ENCODE data around the gene CNNM4. TPM values are rescaled to one million over a fixed set of nuclear protein-coding genes. Genes with fewer than 3 reads are reported as not detected.

Gene CNNM4
- polyA plus RNA-seq, 4 donors = 1.6 to 30.0 (median 6.8) TPM

DNA sequence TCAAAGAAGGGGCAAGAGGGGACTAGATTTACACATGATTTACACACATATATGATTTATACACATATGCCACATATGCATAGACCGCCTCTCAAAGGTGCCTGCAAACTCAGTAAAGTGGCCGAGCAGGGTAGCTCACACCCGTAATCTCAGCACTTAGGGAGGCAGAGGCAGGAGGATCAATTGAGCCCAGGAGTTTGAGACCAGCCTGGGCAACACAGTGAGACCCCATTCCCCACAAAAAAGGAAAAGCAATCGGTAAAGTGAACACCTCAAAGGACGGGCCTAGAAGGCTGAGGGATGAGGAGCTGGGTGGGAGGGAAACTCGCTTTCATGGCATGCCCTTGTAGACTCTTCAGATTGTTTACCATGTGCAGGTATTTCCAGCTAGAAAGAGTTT lies 92.0 kb downstream of the CNNM4 start:
- Histone ChIP-seq H3K9me3 (ENCODE audit: control insufficient read depth in 2 of 2, insufficient read depth in 1 of 2, low read depth in 1 of 2, low read length in 1 of 2) (no peaks in the 10 kb centered on the region), H3K4me1 (ENCODE audit: control insufficient read depth in 3 of 3, insufficient read depth in 2 of 3, low read depth in 1 of 3, low read length in 2 of 3) (peaks cover 0 to 11% (median 3%) of the 10 kb centered on the region in 3 donors), H3K27me3 (ENCODE audit: control insufficient read depth in 3 of 3, insufficient read depth in 3 of 3, low read length in 3 of 3) (no peaks in the 10 kb centered on the region), H3K36me3 (ENCODE audit: control insufficient read depth in 3 of 3, insufficient read depth in 2 of 3, low read depth in 1 of 3, low read length in 3 of 3) (peaks cover 3 to 39% (median 18%) of the 10 kb centered on the region in 3 donors), H3K4me3 (ENCODE audit: low read depth in 1 of 3, low read length in 3 of 3) (no peak overlapping the region), H3K27ac (ENCODE audit: low read depth in 1 of 3, low read length in 2 of 3) (no peak overlapping the region)
- 94 to 97% (median 97%) methylated on average over 6 of the region's 6 CpGs for WGBS, 3 donors
- DNase-seq (no peak), FAIRE-seq (no peak)

DNA sequence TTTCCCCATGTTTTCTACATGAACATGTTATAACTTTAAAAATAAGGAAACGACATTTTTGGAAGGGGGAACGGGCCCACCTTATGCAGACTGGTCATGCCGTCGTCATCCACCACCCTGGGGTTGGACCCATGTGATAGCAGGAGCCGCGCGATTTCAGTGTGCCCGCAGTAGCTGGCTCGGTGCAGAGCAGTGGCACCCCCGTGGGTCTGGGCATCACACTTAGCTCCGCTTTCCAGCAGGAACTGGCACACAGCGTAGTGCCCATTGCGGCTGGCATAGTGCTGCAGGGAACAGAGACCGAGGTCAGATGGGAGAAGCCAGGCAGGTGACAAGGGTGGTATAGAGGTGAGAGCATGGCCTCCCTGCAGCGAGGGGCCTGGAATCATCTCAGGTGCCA lies 92.6 kb downstream of the CNNM4 start:
- Histone ChIP-seq H3K36me3 (ENCODE audit: control insufficient read depth in 3 of 3, insufficient read depth in 2 of 3, low read depth in 1 of 3, low read length in 3 of 3) (peaks cover 2 to 34% (median 15%) of the 10 kb centered on the region in 3 donors), H3K9me3 (ENCODE audit: control insufficient read depth in 2 of 2, insufficient read depth in 1 of 2, low read depth in 1 of 2, low read length in 1 of 2) (no peaks in the 10 kb centered on the region), H3K27me3 (ENCODE audit: control insufficient read depth in 3 of 3, insufficient read depth in 3 of 3, low read length in 3 of 3) (no peaks in the 10 kb centered on the region), H3K27ac (ENCODE audit: low read depth in 1 of 3, low read length in 2 of 3) (no peak overlapping the region), H3K4me3 (ENCODE audit: low read depth in 1 of 3, low read length in 3 of 3) (no peak overlapping the region), H3K4me1 (ENCODE audit: control insufficient read depth in 3 of 3, insufficient read depth in 2 of 3, low read depth in 1 of 3, low read length in 2 of 3) (peaks cover 0 to 11% (median 3%) of the 10 kb centered on the region in 3 donors)
- 95 to 97% (median 96%) methylated on average over 15 of the region's 15 CpGs for WGBS, 3 donors
- FAIRE-seq (no peak), DNase-seq (no peak)

DNA sequence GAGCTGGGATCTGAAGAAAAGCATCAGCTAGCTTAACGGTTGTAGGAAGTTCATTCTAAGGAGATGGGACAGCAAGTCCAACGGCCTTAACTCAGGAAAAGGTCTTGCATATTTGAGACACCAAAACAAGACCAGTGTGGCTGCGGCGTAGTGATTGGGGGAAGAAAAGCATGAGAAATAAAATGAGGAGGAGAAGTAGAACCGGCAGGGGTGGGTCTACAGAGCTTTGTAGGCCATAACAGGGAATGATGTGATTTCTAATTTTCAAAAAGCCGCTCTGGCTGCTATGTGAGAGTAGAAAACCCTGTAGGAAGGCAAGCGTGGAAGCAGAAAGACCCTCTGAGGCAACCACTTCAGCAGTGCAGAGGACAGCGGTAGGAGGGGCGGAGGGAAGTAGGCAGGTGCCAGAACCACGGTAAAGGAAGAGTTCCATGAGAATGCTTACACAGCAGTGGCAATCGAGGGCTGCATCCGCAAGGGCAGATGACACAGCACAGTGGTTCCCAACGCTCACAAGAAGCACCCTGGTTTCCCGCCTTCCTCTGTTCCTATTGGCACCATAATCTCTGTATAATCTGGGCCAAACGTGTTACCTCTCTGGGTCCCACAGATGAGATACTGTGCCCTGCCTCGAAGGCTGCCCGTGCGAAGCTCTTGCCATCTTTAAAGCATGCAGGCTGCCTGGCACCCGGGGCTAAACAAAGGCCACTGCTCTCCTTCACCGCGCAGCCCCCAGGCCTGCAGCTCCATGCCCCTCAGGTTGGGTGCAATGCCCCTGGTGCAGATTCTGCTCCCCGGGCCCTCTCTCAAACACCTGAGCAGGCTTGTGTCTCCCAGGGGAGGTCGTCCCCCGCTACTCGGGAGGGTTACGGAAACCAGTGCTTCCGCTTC lies 96.3 kb downstream of the CNNM4 start:
- H3K4me1 ChIP-seq (ENCODE audit: control insufficient read depth in 3 of 3, insufficient read depth in 2 of 3, low read depth in 1 of 3, low read length in 2 of 3) = peaks cover 0 to 28% (median 3%) of the 10 kb centered on the region in 3 donors
- H3K9me3 ChIP-seq (ENCODE audit: control insufficient read depth in 2 of 2, insufficient read depth in 1 of 2, low read depth in 1 of 2, low read length in 1 of 2) = no peaks in the 10 kb centered on the region
- H3K4me3 ChIP-seq (ENCODE audit: low read depth in 1 of 3, low read length in 3 of 3) = peak overlapping the region; percentile 69 to 91 (median 72)
- H3K27me3 ChIP-seq (ENCODE audit: control insufficient read depth in 3 of 3, insufficient read depth in 3 of 3, low read length in 3 of 3) = no peaks in the 10 kb centered on the region
- peak overlapping the region; percentile 65 to 87 (median 81) for H3K27ac ChIP-seq (ENCODE audit: low read depth in 1 of 3, low read length in 2 of 3)
- peaks cover 0 to 33% (median 10%) of the 10 kb centered on the region in 3 donors for H3K36me3 ChIP-seq (ENCODE audit: control insufficient read depth in 3 of 3, insufficient read depth in 2 of 3, low read depth in 1 of 3, low read length in 3 of 3)
- whole genome bisulfite sequencing, 3 donors = 12 to 13% (median 13%) methylated on average over 27 of the region's 27 CpGs
- FAIRE-seq = no peak
- peak; percentile 44 to 52 for DNase-seq

DNA sequence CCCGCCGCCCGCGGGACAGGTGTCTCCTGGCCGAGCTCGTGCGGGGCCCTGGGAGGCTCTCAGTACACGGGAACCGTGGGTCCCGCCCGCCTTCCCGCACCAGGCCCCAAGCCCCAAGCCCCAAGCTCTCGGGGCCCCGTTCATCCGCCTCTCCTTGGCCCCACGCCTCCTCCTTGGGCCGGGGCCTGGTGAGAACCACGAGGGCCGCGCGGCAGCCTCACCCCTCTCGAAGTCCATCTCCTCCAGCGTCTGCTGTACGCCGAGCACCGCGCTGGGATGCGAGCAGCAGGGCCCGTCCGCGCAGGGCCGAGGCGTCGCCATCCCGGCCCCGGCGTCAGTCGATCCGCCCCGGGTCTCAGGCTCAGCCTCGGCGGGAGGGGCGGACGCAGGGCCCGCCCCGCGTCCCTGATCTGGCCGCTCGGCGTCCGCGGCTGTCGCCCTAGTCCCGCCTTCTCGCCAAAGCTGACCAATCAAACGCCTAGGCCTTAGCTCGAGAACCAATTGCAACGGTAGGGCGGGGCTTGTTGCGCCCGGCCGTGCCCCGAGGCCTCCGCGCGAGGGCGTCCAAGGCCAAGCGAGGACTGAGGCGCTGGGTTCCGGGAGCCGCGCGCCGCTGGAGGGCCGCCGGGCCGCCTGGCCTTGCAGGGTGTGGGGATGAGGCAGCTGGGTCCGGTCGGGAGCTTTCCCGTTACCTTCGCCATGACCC lies 97.1 kb downstream of the CNNM4 start, which contains the start of gene ANKRD39:
Gene ANKRD39 (minus strand): TSS at position 350 of the 706 bp plus-strand sequence. CDS start 29 bp downstream, at position 321.
- peak within 1 kb of the TSS; percentile 65 to 88 (median 81) for H3K27ac ChIP-seq (ENCODE audit: low read depth in 1 of 3, low read length in 2 of 3)
- peaks cover 0 to 29% (median 3%) of the 10 kb centered on the region in 3 donors for H3K4me1 ChIP-seq (ENCODE audit: control insufficient read depth in 3 of 3, insufficient read depth in 2 of 3, low read depth in 1 of 3, low read length in 2 of 3)
- peaks cover 0 to 30% (median 8%) of the 10 kb centered on the region in 3 donors for H3K36me3 ChIP-seq (ENCODE audit: control insufficient read depth in 3 of 3, insufficient read depth in 2 of 3, low read depth in 1 of 3, low read length in 3 of 3)
- H3K27me3 ChIP-seq (ENCODE audit: control insufficient read depth in 3 of 3, insufficient read depth in 3 of 3, low read length in 3 of 3) = no peaks in the 10 kb centered on the region
- peak within 1 kb of the TSS; percentile 69 to 91 (median 72) for H3K4me3 ChIP-seq (ENCODE audit: low read depth in 1 of 3, low read length in 3 of 3)
- no peaks in the 10 kb centered on the region for H3K9me3 ChIP-seq (ENCODE audit: control insufficient read depth in 2 of 2, insufficient read depth in 1 of 2, low read depth in 1 of 2, low read length in 1 of 2)
- DNase-seq = peak; percentile 99 to 100
- 1% methylated on average over 64 to 81 of the region's 81 CpGs for WGBS, 3 donors
- FAIRE-seq = no peak

DNA sequence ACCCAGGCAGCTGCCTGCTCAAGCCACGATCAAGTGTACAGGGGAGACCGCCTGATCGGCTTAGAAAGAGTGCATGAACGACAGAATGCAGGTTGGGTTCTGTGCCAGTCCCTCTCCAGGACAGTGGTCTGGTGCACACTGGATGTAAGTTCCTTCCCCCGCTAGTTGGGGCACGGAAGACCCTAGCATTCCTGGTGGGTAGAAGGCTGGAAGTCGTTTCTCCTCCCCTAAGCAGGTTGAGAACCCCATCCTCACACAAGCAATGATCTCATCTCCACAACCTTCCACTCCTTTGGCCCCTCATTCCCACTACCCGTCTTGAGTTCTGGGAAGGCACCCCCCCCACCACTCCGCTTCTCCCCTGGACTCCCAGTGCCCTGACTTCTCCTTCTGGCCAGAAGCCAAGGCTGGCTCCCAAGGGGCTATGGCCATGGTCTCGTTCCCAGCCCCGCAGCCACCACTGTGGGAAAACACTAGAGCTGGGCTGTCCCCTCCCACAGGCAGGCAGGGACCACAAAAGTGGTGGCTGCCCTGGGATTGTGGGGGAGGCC lies 98.5 kb downstream of the CNNM4 start:
- Histone ChIP-seq H3K9me3 (ENCODE audit: control insufficient read depth in 2 of 2, insufficient read depth in 1 of 2, low read depth in 1 of 2, low read length in 1 of 2) (no peaks in the 10 kb centered on the region), H3K4me1 (ENCODE audit: control insufficient read depth in 3 of 3, insufficient read depth in 2 of 3, low read depth in 1 of 3, low read length in 2 of 3) (peaks cover 0 to 29% (median 3%) of the 10 kb centered on the region in 3 donors), H3K36me3 (ENCODE audit: control insufficient read depth in 3 of 3, insufficient read depth in 2 of 3, low read depth in 1 of 3, low read length in 3 of 3) (peaks cover 0 to 37% (median 2%) of the 10 kb centered on the region in 3 donors), H3K4me3 (ENCODE audit: low read depth in 1 of 3, low read length in 3 of 3) (no peak overlapping the region), H3K27ac (ENCODE audit: low read depth in 1 of 3, low read length in 2 of 3) (peak overlapping the region in 1 of 3 donors; percentile 56), H3K27me3 (ENCODE audit: control insufficient read depth in 3 of 3, insufficient read depth in 3 of 3, low read length in 3 of 3) (no peaks in the 10 kb centered on the region)
- DNase-seq (no peak), FAIRE-seq (no peak)
- 61 to 72% (median 69%) methylated on average over 11 of the region's 11 CpGs for WGBS, 3 donors

DNA sequence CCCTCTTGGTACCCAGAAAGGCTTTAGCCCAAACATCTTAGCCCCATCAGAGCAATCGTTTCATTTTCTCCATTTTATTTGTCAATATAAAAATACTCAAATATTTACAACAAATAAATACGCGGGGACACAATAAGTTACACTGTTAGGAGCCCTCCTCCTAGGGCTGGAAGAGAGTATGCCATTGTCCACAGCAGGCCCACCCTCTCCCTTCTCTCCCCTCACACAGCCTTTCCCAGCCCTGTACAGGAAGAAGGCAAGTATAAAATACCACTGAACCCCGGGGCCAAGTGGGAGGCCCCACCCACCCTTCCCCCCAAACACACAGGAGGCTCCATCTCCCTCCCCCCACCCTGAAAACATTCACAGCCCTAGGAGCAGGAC lies 99.0 kb downstream of the CNNM4 start:
- peak overlapping the region in 1 of 3 donors; percentile 56 for H3K27ac ChIP-seq (ENCODE audit: low read depth in 1 of 3, low read length in 2 of 3)
- H3K4me1 ChIP-seq (ENCODE audit: control insufficient read depth in 3 of 3, insufficient read depth in 2 of 3, low read depth in 1 of 3, low read length in 2 of 3) = peaks cover 0 to 29% (median 3%) of the 10 kb centered on the region in 3 donors
- no peak for DNase-seq
- WGBS, 3 donors = 36 to 56% (median 52%) methylated on average over 4 of the region's 4 CpGs
- FAIRE-seq = no peak
- H3K36me3 ChIP-seq (ENCODE audit: control insufficient read depth in 3 of 3, insufficient read depth in 2 of 3, low read depth in 1 of 3, low read length in 3 of 3) = peaks cover 0 to 41% (median 2%) of the 10 kb centered on the region in 3 donors
- no peaks in the 10 kb centered on the region for H3K9me3 ChIP-seq (ENCODE audit: control insufficient read depth in 2 of 2, insufficient read depth in 1 of 2, low read depth in 1 of 2, low read length in 1 of 2)
- no peak overlapping the region for H3K4me3 ChIP-seq (ENCODE audit: low read depth in 1 of 3, low read length in 3 of 3)
- H3K27me3 ChIP-seq (ENCODE audit: control insufficient read depth in 3 of 3, insufficient read depth in 3 of 3, low read length in 3 of 3) = no peaks in the 10 kb centered on the region

DNA sequence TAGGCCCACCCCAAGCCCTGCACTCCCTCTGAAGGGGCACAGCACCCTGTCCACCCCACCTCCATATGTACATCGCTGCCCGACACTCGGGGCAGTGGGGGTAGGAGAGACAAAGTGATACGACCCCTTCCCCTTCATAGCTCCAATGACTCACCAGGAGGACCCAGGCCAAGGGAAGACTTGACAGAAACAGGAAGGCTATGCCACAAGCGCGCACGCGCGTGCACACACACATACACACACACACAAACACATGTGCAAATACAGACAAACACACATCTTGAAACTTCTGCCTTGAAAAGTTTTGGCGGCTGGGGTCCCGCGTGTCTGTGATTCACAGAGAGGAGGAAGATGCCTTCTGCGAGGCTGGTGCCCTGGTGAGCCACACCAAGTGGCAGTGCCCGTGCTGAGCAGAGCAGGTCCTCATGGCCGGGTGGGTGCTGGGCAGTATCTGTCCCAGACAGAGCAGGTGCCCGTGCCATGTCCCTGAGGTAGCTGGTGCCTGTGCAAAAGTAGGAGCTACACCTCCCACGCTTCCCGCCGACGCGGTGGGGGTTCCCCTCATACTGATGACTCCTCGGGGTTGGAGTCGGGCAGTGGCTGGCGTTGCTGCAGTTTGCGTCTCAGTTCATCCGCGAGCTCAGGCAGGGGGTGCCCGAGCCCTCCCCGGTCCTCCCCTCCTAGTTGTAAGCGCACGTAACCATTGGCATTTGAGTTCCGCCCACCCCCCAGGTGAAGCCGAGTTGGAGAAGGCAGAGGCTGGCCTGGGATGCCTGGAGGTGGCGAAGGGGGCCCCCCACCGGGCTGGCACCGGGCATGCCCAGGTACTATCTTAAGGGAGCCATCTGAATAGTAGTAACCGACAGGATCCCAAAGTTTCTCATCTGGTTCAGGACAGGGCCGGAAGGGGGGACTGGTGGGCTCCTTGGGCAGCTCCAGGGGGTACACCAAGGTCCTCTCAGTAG lies 99.6 kb downstream of the CNNM4 start:
- Histone ChIP-seq H3K9me3 (ENCODE audit: control insufficient read depth in 2 of 2, insufficient read depth in 1 of 2, low read depth in 1 of 2, low read length in 1 of 2) (no peaks in the 10 kb centered on the region), H3K36me3 (ENCODE audit: control insufficient read depth in 3 of 3, insufficient read depth in 2 of 3, low read depth in 1 of 3, low read length in 3 of 3) (peaks cover 0 to 47% (median 2%) of the 10 kb centered on the region in 3 donors), H3K27ac (ENCODE audit: low read depth in 1 of 3, low read length in 2 of 3) (peak overlapping the region in 1 of 3 donors; percentile 19), H3K4me3 (ENCODE audit: low read depth in 1 of 3, low read length in 3 of 3) (no peak overlapping the region), H3K27me3 (ENCODE audit: control insufficient read depth in 3 of 3, insufficient read depth in 3 of 3, low read length in 3 of 3) (no peaks in the 10 kb centered on the region), H3K4me1 (ENCODE audit: control insufficient read depth in 3 of 3, insufficient read depth in 2 of 3, low read depth in 1 of 3, low read length in 2 of 3) (peaks cover 0 to 29% (median 3%) of the 10 kb centered on the region in 3 donors)
- 79 to 84% (median 83%) methylated on average over 38 of the region's 38 CpGs for WGBS, 3 donors
- DNase-seq (no peak), FAIRE-seq (no peak)
